CD4-positive, alpha-beta T cell treated with Interleukin-17A for 4 hours (primary cell): ENCODE results near the gene FGF1.

Experiments used
- DNase-seq: peaks from one replicate; pipeline ENCODE4 v3.0.0-alpha.2; 2020; ENCODE audit warnings: mixed read lengths

The FGF1 gene

DNA sequence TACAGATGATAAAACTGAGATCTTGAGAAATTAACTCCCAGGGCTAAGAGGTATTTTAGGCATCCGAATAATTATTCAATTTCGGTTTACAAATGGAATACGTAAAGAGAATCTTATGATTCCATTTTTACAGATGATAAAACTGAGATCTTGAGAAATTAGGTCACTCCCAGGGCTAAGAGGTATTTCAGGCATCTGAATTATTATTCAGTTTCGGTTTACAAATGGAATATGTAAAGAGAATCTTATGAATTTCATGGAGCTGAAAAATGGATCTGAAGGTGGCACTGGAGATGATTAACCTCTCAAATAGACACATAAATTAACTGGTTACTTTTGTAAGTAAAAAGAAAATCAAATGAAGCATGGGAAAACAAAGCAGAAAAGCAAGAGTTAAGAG, 44.2 kb downstream of the FGF1 start:
- no peak for DNase-seq

DNA sequence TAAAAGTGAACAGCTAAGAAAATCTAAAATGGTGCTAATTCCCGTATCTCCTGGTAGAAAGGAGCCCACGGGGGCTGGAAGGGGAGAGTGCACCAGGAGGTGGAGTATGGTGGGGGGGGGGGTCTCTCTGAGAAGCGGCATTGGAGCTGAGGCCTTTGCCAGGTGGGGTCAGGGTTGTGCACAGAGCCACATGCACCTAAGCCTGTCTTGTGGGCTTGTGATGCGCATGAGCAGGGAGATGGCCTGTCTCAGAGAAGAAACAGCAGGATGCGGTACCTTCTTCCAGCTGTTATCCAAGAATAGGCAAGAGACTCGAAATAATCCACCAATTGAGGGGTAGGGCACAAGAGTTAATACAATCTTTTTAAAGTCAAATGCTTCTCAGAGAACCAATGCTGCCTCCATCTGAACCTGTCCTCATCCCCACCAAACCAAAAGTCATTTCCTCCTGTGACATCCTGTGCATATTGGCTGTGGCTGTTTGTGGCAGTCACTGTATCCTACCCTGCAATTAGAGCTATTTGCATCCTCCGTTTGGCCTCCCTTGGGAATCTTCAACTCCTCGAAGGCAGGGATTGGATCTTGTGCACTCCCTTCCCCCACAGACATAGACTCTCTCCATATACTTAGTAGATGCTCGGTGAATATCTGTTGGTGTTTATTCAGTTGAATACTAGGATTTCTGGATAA, 45.4 kb downstream of the FGF1 start:
- DNase-seq: no peak

DNA sequence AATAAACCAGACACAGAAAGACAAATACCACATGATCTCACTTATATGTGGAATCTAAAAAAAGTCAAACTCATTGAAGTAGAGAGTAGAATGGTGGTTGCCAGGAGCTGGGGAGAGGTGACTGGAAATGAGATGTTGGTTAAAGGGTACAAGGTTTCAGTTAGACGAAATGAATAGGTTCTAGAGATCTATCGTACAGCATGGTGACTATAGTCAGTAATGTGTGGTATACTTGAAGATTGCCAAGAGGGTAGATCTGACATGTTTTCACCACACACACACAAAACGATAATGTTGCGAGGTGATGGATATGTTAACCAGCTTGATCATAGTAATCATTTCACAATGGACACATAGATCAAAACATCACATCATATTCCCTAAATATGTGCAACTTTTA, 46.4 kb downstream of the FGF1 start:
- DNase-seq: no peak

DNA sequence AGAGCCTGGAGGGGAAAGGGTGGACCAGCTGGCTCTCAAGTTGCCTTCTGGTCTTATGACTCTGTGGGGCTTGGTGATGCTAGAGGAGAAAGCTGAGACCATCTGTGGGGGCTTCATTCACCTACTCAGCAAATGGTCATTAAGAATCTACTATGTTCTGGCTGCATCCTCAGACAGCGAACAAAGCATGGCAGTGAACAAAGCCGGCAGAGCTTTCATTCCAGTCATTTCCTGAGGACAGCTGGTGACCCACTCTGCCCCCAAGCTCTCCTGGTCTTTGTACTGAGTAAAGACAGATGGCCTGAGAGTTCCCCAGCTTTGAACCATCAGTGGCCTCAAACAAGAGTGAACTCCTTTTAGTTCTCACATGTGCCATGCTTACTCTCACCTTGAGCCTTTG, 48.0 kb downstream of the FGF1 start:
- DNase-seq: no peak

DNA sequence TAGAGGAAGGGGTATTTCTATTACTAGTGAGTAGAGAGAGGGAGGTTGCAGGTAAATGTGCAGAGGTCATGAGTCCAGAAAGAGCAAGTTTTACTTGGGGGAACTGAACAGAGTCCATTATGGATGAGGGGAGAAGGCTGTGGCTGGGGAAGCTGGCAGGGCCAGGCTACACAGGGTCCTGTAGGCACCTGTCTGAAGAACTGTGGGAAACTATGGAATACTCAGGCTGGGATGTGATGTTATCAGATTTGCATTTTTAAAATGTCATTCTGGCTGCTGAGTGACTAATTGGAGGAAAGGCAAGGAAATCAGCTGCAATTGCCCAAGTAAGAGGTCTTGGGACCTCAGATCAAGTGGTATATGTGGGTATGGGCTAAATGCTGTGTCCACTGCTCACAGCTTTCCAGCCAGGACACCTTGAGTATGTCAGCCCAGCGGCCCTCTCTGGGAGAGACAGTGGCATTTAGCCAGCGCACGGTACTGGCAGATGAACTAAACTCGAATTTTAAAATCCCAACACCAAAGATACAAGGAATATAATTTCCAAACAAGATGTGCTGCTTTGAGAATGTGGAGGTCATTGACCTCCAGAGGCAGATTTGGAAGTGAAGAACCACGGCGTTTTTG, 49.1 kb downstream of the FGF1 start:
- DNase-seq: no peak

DNA sequence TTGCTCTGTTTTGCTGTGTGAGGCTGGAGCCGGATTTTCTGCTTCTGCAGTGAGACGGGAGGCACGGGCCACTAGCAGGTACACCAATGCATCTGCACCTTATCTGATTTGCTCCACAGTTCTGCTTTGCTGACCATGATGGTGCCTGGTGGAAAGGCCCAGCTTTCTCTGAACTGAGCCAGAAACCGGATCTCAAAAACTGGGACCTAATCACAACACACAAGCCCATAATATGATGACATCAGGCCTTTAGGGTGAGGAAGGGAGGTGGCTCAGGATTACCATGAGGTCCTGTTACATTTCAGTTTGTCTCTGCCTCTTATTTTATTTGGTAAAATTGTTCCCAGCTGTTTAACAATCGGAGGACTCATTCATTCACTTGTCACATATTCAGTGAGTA, 49.8 kb downstream of the FGF1 start:
- DNase-seq: no peak

DNA sequence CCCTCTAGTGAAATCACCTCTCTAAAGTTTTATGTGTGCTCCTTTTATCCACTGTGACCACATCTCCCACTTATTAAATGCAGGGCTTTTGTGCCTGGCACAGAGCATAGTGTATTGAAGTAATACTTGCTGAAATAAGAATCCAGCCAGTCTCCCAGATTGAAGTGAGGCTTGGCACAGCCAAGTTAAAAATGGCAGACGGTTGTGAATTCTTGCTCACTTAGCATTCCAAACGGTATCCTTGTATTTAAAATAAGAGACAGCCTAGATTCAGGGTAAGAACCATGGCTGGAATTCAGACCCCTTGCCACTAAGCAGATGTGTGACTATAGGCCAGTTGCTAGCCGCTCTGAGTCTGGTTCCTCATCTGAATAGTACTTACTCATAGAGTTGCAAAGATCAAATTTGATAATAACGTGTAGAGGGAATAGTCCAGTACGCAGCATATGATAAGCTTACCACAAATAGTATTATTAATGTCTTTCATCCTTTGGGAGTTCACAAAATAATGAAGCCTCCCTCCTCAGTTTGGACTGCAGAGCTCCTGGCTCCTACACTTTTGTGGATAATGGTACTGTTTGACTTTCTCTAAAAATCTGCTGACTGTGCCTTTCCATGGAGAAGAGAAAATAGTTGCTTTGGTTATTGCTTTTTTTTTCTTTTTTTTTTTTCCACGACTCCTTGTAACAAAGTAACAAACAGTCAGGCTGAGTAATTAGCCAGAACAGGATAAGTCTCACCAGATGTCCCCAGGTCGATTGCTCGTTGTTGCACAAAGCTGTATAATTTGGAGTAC, 51.5 kb downstream of the FGF1 start:
- no peak for DNase-seq

DNA sequence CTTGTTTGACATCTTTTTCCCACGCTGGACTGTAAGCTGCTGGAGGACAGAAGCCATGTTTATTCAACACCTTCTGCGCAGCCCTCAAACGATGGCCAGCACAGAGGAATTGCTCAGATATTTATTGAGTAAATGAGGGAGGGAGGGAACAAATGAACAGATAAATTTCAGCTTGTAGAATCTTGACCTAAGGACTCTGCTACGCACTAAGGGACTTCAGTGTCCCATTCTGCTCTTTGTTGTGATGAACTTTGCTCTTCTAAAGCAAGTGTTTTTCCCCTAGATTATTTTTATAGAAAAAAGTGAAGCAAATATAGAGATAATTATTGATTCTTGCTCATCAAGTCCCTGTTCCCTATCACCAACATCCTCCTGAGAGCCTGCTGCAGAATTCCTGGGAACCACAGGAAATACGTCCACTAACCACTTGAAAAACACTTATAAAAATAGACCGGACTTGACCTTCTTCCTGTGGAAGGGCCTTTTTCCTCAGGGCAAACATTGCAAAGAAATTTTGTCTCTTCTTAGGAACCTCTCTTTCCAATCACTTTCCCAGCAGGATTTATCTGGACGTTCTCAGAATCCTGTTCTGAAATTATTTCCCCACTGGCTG, 54.9 kb downstream of the FGF1 start:
- no peak for DNase-seq

DNA sequence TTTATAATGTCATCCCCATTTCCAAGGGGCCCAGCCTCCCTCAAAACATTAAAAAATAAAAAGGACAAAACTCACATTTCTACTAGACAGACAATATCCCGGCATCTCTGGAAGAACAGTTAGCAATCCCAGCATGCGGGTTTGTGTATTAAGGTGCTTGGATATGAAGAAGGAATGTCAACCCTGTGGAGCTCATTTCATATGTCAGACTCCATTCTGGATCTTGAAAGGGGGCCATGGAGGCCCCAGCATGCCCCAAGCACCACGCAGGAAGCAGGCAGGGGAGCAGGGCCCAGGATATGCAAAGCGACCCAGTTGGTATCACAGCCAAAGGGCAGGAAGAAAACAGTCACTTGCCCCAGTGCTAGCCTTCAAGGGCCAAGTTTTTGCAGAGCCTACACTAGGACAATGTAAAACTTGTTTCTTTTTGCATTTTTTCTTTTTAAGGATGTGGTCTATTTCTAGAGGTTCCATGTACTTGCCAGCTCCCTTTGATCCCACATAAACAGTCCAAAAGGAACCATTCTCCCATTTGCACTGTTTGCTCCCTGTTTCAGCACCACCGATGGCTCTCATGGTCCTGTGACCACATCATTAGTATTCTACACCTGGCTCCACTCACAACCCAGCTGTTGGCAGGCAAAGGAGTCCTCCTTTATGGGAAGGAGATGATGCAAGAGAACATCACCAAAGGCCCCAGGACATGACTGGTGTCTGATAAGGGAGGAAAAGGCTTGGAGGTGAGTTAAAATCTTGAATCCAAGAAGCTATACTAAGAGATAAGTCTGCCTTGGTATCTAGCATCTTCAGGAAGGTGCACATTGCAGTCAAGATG, 58.3 kb downstream of the FGF1 start:
- no peak for DNase-seq

DNA sequence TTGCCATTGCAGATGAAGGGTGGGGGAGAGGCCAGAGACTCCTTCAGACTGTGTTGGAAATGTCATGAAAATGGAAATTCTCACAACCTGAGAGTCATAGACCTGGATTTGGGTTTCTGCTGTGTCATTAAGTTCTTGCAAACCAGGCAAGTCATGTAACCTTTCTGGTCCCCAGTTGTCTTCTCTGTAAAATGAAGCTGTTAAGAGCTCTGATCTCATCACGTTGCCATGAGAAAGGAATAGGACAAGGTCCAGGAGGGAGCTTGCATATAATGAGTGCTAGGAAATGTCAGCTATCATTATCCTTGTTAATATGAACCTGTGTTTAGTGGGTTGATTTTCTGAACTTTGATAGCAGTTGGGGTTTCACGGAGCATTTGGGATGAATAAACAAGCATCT, 59.1 kb downstream of the FGF1 start:
- DNase-seq: no peak

DNA sequence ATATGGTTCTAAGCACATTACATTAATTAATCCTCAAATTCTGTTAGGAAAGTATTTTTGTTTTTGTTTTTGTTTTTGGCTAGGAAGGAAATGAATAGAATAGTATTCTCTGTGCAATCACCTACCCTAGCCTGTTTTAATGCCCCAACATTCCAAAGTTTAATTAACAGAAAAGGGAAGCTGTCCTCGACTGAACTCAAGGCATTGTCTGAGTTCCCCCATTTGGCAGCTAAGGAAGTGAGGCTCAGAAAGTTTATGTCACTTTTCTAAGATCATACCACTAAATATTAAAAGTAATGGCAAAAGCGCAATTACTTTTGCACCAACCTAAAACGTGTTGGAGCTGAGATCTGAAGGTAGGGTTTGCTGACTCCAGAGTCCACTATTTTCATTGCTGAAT, 59.8 kb downstream of the FGF1 start:
- DNase-seq: no peak

DNA sequence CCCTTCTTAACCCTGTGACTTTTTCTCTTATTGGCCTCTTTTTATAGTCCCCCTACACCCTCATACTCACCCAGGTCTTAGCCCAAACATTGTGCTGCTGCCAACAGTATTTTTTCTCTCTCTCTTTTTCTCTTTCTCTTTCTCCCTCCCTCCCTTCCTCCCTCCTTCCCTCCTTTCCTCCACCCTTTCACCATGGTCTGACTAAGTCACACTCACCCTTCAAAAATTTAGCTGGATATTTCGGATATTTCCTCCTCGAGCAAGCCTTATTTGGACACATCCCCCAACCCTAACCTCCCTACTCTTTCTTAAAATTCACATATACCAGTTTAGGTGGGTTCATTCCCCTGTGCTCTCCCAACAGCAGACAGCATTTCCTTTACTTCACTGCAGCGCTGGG, 64.7 kb downstream of the FGF1 start:
- no peak for DNase-seq

DNA sequence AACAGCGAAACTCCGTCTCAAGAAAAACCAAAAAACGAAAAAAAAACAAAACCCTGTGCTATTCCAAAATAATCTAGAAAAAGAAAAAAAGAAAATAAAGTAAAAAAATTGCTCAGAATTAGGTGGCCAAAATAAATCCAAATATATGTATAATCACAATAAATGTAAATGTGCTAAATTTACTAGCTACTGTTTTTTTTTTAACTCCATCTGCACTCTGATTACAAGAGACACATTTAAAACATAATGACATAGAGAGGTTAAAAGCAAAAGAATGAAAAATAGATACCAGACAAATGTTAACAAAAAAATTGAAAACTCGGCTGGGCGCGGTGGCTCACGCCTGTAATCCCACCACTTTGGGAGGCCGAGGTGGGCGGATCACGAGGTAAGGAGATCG, 66.1 kb downstream of the FGF1 start:
- DNase-seq: no peak

DNA sequence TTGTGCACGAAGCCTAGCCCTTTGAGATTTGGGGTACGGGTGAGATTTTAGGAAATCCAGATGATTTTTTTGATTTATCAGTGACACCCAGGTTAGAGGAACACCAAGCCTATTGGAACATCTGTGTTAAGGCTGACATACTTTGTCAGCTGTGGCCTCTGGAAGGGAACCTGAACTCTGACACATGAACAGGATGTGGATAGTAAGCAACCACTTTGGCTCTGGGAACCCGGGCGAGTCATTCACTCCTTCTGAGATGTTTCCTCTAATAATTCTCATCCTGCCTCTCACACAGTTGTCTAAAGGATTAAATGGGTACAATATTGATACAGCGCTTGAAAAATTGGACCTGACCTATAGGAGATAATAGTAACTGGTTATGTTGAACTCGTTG, 67.8 kb downstream of the FGF1 start:
- no peak for DNase-seq

DNA sequence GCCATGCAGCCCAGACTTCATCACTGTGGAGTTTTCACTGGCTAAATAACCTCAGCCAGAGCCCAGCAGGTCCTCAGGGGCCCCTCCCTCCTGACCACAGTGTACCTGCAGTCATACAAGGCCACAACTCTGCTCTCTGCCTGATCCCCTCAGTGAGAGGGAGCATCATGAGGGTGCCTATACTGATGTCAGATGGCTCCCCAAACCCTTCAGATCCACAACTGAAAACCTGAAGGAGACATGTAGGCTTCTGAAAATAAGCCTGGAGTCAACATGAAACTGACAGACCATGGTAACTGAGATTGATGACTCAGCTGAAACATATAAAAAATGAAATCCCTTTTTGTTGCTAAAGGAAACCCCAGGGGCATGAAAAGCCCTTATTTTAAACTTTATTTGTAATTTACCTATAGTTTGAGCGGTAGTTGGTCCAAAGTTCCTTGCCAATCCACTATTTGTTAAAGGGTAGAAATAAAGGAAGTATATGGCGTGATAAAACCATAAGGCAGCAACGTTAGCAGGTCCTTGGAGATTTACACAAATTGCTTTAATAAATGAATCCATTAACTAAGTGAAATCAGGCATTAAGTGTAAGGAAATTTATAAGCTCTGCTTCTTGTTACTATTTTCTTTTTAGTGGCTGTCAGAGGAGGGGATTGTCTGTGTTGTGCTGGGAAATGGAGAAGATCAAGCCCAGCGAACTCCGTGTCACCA, 68.3 kb downstream of the FGF1 start:
- no peak for DNase-seq

DNA sequence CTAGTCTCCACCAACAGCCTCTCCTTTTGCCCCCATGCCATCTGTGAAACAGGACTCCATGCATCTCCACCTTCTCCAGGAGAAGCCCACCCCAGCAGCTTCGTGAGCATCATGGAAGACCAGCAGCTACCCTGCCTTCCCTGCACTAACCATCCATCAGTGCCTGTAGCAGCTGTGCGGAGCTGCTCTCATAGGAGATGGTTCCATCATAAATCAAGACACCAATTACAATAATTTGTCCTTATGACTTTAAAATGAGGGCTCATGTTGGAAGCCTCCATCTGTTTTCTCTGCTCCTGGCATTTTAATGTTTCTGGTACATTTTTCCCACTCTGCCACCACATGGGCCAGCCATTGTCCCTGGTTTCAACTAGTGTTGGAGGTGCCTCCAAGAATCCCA, 69.9 kb downstream of the FGF1 start:
- DNase-seq: no peak

DNA sequence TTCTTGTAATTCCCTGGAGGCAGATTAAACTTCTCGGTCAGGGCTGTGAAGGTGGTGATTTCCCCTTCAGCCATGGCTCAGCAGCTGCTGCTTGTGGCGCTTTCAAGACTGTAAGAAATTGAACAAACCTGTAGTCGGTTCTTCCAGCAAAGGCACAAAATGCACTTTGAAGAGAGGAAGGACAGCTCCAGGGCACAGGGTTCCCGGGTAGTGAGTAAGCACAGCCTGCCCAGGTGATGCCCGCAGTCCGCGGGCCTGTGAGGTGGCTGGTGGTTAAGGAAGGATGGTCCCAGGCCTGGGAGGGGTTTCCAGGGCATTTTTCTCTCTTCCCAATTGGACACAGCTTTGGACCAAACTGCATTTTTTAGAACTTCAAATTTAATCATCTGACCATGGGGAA, 71.8 kb downstream of the FGF1 start:
- DNase-seq: no peak

DNA sequence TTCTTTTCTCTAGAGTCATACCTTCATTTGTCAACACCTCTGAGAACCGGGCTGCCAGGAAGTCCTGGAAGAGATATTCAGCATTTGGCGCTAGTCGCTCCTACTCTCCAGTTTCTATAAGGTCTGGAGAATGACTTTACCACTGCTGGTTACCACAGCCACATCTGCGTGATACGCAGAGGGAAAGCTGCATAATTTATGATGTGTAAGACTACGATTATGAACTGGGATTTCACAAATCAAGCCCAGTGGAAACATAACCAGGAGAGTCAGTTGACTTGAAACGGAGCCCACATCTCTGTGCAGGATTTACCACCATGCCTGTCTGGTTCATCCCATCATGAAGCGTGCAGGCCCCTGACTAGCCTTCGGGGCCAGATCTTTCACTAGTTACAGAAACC, 72.6 kb downstream of the FGF1 start:
- DNase-seq: no peak

DNA sequence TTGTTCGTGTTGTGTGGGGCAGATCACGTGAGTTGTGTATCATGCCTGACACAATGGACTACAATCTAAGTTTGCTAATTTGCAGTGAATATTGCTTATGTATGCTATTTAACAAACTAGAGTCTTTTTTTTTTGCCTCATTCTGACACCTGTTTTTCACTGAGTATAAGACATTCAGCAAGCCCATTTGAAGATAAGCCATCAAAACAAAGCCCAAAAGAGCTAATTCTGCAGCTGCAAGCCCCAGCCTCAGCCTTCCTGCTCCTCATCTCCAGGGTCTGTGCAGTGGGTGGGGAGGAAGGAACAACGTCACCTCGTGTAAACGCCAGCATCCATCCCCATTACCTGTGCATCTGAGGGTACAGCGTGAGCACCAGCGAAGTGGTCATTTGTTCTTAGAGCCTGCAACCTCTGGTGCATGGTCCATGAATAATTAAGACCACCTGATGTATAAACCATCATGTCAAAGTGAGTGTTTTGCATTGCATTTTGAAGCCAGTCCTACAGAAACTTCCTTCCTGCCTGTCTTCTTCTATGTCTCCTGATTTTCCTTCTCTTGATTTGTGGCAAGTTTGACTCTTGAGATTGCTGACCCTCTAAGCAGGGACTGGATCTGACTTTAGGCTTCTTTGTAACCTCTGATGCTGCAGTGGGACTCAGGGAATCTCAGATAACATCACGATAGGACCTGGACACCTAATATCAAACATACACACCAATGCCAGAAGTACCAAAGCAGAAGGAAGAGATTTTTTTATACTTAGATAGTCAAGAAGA, 73.2 kb downstream of the FGF1 start:
- no peak for DNase-seq

DNA sequence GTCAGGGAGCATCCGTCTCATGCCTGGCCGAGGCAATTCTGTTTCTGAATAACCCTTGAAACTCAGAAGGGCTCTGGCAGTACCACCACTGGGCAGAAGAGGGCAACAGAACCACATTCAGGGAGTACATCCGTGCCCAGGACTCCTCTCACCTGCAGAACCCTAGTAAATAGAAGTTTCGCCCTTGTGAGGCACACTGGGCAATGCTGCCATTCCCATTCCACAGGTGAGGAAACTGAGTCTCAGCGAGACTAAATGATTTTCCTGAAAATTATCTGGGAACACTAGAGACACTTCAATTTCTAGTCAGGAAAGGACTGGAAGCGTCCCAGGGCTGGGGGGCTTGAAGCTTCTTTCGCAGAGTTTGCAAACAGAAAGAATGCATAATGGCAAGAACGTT, 74.7 kb downstream of the FGF1 start:
- peak; percentile 61 for DNase-seq
